Bronchial epithelial cell (primary cell): ENCODE data around the gene PALS1. TPM values are rescaled to one million over a fixed set of nuclear protein-coding genes. Genes with fewer than 3 reads are reported as not detected.
A peak's percentile ranks its signal among the peaks of the same experiment; 100 is the strongest.

Source experiments
- DNase-seq: peaks from one replicate; pipeline ENCODE4 v3.0.0-alpha.2; 2010; ENCODE audit warnings: low read depth
- FAIRE-seq: peaks from 2 replicates; lab custom pipeline; 2011; peaks lifted over from hg19 to GRCh38; lab: Jason Lieb, UNC
- H3K27me3 ChIP-seq: 2 replicates; pipeline ENCODE4 v1.5.1; 2011; ENCODE audit warnings: low read length; ENCODE audit not compliant: control insufficient read depth, insufficient read depth
- H3K36me3 ChIP-seq: 2 replicates; pipeline ENCODE4 v1.5.1; 2011; ENCODE audit warnings: low read length; ENCODE audit not compliant: control insufficient read depth, insufficient read depth
- H3K4me3 ChIP-seq: 2 replicates; pipeline ENCODE4 v1.5.1; 2011; ENCODE audit warnings: mild to moderate bottlenecking, low read depth, low read length, control low read depth
- CTCF ChIP-seq: IDR thresholded peaks from 2 replicates; pipeline ENCODE4 v1.5.1; 2011; ENCODE audit warnings: mild to moderate bottlenecking, moderate library complexity, low read length, control low read depth, inconsistent platforms; ENCODE audit not compliant: insufficient read depth, severe bottlenecking
- total RNA-seq: library from RNA; depleted of rRNA; stranded (reverse); fragments of >200 nt; gene quantifications from 2 replicates; pipeline ENCODE4 v1.2.1, GENCODE V29; 2014

The PALS1 gene
- total RNA-seq, 1 donor from 2014 or later: 15.3 TPM

DNA sequence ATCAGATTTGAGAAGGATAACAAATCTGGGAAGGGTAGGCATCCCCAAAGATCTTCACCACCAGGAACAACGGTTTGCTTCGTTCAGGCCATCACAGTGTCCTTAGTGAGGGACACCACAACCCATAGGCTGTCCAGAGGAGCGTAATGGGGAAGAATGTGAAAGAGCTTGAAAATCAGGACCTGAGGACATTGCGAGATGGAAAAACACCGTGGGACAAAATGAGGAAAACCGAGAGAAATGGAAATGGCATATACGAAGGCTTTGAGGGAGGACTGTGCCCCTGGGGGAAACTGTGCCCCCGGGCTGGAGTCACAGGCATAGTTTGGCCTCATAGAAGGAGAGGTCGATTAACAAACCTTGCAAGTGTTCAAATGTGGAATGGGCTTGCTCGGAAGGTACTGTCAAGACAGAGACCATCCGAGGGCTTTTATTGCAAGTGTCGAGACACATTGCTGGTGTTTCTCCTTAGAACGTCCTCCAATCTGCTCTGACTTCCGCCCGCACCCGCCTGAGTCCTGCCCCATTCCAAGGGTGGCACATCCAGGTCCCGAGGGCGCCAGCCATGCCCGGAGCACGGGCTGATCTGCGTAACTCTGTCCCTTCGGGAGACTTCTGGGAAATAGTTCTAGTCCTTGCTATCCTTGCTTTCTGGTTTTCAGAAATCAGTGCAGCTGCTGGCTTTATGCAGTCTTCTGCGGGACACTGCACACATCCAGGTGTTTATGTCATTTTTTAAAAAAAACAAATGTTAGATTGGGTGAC, 885 bp upstream of the PALS1 start:
- H3K36me3 ChIP-seq: no peaks in the 10 kb centered on the region
- DNase-seq (no peak), FAIRE-seq (no peak)

GRCh38 chr14:67240978-67241410, 241 bp upstream of the PALS1 start:
- H3K27me3 ChIP-seq: no peaks in the 10 kb centered on the region
- no peak for FAIRE-seq
- H3K4me3 ChIP-seq: peak overlapping the region; percentile 98
- H3K36me3 ChIP-seq: no peaks in the 10 kb centered on the region
- peak; percentile 84 for DNase-seq
- TF ChIP-seq CTCF: no peak

More for the DNA sequence above, 885 bp upstream of the PALS1 start:
- TF ChIP-seq CTCF: no peak
- Histone ChIP-seq H3K4me3 (peak overlapping the region; percentile 98), H3K27me3 (no peaks in the 10 kb centered on the region)

DNA sequence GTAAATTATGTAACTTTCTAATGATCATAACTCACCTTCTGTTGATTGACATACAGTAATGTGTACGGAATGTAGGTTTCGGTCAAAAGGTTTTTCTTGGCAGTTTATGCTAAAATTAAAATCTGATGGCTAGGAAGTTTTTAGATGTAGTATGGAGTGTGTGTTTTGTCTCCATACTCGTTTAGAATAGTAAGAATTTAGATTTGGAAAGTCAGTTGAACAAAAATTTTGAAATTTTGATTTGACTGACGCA, 859 bp downstream of the PALS1 start:
- no peak for TF ChIP-seq CTCF
- no peak for FAIRE-seq
- DNase-seq: no peak
- no peaks in the 10 kb centered on the region for H3K36me3 ChIP-seq
- peak overlapping the region; percentile 98 for H3K4me3 ChIP-seq
- no peaks in the 10 kb centered on the region for H3K27me3 ChIP-seq

DNA sequence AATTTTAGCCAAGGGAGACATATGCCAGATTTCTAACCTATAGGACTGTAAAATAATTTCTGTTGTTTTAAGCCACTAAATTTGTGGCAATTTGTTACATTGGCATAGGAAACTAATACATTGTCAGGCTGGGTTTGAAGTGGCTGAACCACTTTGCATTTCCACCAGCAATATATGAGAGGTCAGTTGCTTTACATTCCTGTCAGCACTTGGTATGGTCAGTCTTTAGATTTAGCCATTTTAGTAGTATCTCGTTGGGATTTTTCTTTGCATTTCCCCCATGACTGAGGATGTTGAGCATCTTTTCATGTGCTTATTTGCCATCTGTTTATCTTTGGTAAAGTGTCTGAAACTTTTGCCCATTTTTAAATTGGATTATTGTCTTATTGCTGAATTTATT, 3.9 kb downstream of the PALS1 start:
- Histone ChIP-seq H3K27me3 (no peaks in the 10 kb centered on the region), H3K4me3 (no peak overlapping the region), H3K36me3 (no peaks in the 10 kb centered on the region)
- DNase-seq (no peak), FAIRE-seq (no peak)
- no peak for TF ChIP-seq CTCF

DNA sequence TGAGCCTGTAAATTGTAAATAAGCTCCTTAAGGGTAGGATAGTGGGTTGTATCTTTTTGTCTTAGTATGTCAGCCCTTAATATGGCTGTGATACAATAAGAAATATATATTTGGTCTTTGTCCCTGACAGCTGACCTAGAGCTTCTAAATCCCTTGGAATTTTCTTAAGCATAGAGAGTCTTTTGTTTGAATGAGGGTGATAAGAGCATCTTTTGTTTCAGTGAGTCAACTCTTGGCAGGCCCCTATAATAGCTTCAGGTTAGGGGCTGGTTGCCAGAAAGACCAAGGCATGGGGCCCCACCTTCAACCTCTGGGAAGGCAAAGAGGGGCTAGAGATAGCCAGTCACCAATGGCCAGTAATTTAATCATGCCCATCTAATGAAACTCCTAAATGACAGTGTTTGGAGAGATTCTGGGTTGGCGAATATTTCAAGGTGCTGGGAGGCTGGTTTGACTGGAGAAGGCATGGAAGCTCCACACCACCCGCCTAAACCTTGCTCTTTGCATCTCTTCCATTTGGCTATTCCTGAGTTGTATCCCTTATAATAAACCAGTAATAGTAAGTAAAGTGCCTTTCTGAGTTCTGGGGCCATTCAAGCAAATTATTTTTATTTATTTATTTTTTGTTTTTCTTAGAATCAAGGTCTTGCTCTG, 10.5 kb downstream of the PALS1 start:
- no peak for TF ChIP-seq CTCF
- FAIRE-seq (no peak), DNase-seq (no peak)

DNA sequence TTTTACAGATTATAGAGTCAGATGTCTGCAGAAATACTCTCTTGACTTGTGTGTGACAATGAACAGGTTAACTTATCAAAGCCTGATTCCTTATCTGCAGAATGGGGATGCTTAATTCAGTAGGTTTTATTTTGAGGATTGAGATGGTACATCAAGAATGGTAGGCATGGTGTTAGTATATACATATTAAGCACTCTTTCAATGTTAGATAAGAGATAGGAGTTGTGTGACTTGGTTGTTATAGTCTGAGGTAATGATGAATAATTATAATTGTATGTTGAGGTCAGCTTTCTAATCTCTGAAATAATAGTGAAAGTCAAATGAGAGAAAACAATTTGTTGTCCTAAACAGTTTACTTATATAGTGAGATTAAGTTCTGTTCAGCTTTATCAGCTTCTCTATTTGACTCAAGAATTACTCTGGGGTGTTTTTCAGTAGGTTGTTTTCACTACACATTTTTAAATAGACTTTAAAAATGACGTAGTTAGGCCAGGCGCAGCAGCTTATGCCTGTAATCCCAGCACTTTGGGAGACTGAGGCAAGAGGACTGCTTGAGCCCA, 11.9 kb downstream of the PALS1 start:
- Histone ChIP-seq H3K36me3 (no peaks in the 10 kb centered on the region), H3K27me3 (no peaks in the 10 kb centered on the region), H3K4me3 (no peak overlapping the region)
- TF ChIP-seq CTCF: no peak
- DNase-seq: no peak
- FAIRE-seq: no peak

More for the DNA sequence above, 10.5 kb downstream of the PALS1 start:
- no peak overlapping the region for H3K4me3 ChIP-seq
- no peaks in the 10 kb centered on the region for H3K27me3 ChIP-seq
- no peaks in the 10 kb centered on the region for H3K36me3 ChIP-seq
